ENCODE data around the gene RTN1.

- TF ChIP-seq CTCF (IDR thresholded peaks at IDR 0.05), result no peak
- TF ChIP-seq EZH2 (IDR thresholded peaks at IDR 0.05; ENCODE audit: borderline replicate concordance, insufficient read depth, low read depth, low read length, poor library complexity, severe bottlenecking), result no peak
Observed at GRCh38 chr14:59850458-59850857, 20.1 kb downstream of the RTN1 start.
